HL-60 (cell line): ENCODE measurements around the gene SARDH.

Experiments
- POLR2AphosphoS5 ChIP-seq: IDR thresholded peaks from 2 replicates; pipeline ENCODE4 v1.6.1; 2012; ENCODE audit warnings: low read depth
- TF ChIP-seq, protein P1 (sequence below): IDR thresholded peaks from one replicate; pipeline ENCODE4 v1.5.1; 2011; ENCODE audit warnings: low read length, control low read depth, inconsistent platforms; ENCODE audit not compliant: insufficient read depth

GRCh38 chr9:133775951-133776905 lies 38.1 kb upstream of the SARDH start:
- TF ChIP-seq, protein P1, sequence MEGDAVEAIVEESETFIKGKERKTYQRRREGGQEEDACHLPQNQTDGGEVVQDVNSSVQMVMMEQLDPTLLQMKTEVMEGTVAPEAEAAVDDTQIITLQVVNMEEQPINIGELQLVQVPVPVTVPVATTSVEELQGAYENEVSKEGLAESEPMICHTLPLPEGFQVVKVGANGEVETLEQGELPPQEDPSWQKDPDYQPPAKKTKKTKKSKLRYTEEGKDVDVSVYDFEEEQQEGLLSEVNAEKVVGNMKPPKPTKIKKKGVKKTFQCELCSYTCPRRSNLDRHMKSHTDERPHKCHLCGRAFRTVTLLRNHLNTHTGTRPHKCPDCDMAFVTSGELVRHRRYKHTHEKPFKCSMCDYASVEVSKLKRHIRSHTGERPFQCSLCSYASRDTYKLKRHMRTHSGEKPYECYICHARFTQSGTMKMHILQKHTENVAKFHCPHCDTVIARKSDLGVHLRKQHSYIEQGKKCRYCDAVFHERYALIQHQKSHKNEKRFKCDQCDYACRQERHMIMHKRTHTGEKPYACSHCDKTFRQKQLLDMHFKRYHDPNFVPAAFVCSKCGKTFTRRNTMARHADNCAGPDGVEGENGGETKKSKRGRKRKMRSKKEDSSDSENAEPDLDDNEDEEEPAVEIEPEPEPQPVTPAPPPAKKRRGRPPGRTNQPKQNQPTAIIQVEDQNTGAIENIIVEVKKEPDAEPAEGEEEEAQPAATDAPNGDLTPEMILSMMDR = no peak
- no peak for TF ChIP-seq POLR2AphosphoS5
